ENCODE results near the gene STX3.
"Not testable (repeated sequence)": the region's sequence is repeated elsewhere in the genome, so short reads cannot be mapped to it uniquely, and the experiment has no call there.

The STX3 gene

GRCh38 chr11:59815754-59816153 lies 60.6 kb downstream of the STX3 start:
- Histone ChIP-seq H3K9me3 (ENCODE audit: insufficient read depth, low read length) (no peaks in the 10 kb centered on the region), H3K79me2 (ENCODE audit: low read length) (no peaks in the 10 kb centered on the region), H4K20me1 (ENCODE audit: insufficient read depth, low read length) (no peaks in the 10 kb centered on the region), H3K4me3 (ENCODE audit: low read length) (no peak overlapping the region), H3K27ac (ENCODE audit: low read length) (no peak overlapping the region), H3K4me2 (ENCODE audit: low read length) (no peak overlapping the region), H3K9ac (ENCODE audit: low read length) (no peak overlapping the region), H3K27me3 (ENCODE audit: low read depth, low read length) (no peaks in the 10 kb centered on the region), H2AFZ (ENCODE audit: low read depth, low read length) (no peak overlapping the region), H3K36me3 (replicated peaks; ENCODE audit: low read depth, low read length) (no peaks in the 10 kb centered on the region), H3K4me1 (ENCODE audit: low read length) (peaks cover 4% of the 10 kb centered on the region)
- TF ChIP-seq EZH2phosphoT487 (IDR thresholded peaks at IDR 0.05; ENCODE audit: low read depth) (no peak), CTCF (IDR thresholded peaks at IDR 0.05; ENCODE audit: low read depth, low read length) (no peak)

GRCh38 chr11:59816434-59816833 lies 61.3 kb downstream of the STX3 start:
- H3K9ac ChIP-seq (ENCODE audit: low read length); H3K27me3 ChIP-seq (ENCODE audit: low read depth, low read length); H3K9me3 ChIP-seq (ENCODE audit: insufficient read depth, low read length); H2AFZ ChIP-seq (ENCODE audit: low read depth, low read length); H3K36me3 ChIP-seq (replicated peaks; ENCODE audit: low read depth, low read length); H3K4me1 ChIP-seq (ENCODE audit: low read length); H3K4me3 ChIP-seq (ENCODE audit: low read length); H3K27ac ChIP-seq (ENCODE audit: low read length); H3K79me2 ChIP-seq (ENCODE audit: low read length); H3K4me2 ChIP-seq (ENCODE audit: low read length); H4K20me1 ChIP-seq (ENCODE audit: insufficient read depth, low read length): not testable (repeated sequence)

- TF ChIP-seq CTCF (IDR thresholded peaks at IDR 0.05; ENCODE audit: low read depth, low read length) (no peak), EZH2phosphoT487 (IDR thresholded peaks at IDR 0.05; ENCODE audit: low read depth) (no peak)
- H3K9ac ChIP-seq (ENCODE audit: low read length), result no peak overlapping the region
- H3K36me3 ChIP-seq (replicated peaks; ENCODE audit: low read depth, low read length), result no peaks in the 10 kb centered on the region
- H3K4me2 ChIP-seq (ENCODE audit: low read length), result no peak overlapping the region
- no peaks in the 10 kb centered on the region for H3K27me3 ChIP-seq (ENCODE audit: low read depth, low read length)
- no peak overlapping the region for H3K4me3 ChIP-seq (ENCODE audit: low read length)
- H3K4me1 ChIP-seq (ENCODE audit: low read length), result no peaks in the 10 kb centered on the region
- H3K27ac ChIP-seq (ENCODE audit: low read length), result no peak overlapping the region
- no peaks in the 10 kb centered on the region for H4K20me1 ChIP-seq (ENCODE audit: insufficient read depth, low read length)
- H3K9me3 ChIP-seq (ENCODE audit: insufficient read depth, low read length), result no peaks in the 10 kb centered on the region
- no peak overlapping the region for H2AFZ ChIP-seq (ENCODE audit: low read depth, low read length)
- H3K79me2 ChIP-seq (ENCODE audit: low read length), result no peaks in the 10 kb centered on the region
These were observed 63.4 kb downstream of the STX3 start for GRCh38 chr11:59818572-59818971.

- H3K9me3 ChIP-seq (ENCODE audit: insufficient read depth, low read length), result no peaks in the 10 kb centered on the region
- H3K27me3 ChIP-seq (ENCODE audit: low read depth, low read length), result no peaks in the 10 kb centered on the region
- H2AFZ ChIP-seq (ENCODE audit: low read depth, low read length), result no peak overlapping the region
- peak overlapping the region; percentile 12 for H3K4me2 ChIP-seq (ENCODE audit: low read length)
- no peaks in the 10 kb centered on the region for H3K4me1 ChIP-seq (ENCODE audit: low read length)
- no peaks in the 10 kb centered on the region for H3K36me3 ChIP-seq (replicated peaks; ENCODE audit: low read depth, low read length)
- no peak overlapping the region for H3K4me3 ChIP-seq (ENCODE audit: low read length)
- H4K20me1 ChIP-seq (ENCODE audit: insufficient read depth, low read length), result no peaks in the 10 kb centered on the region
- H3K9ac ChIP-seq (ENCODE audit: low read length), result no peak overlapping the region
- no peak overlapping the region for H3K27ac ChIP-seq (ENCODE audit: low read length)
- no peak for TF ChIP-seq EZH2phosphoT487 (IDR thresholded peaks at IDR 0.05; ENCODE audit: low read depth)
- peak; percentile 74 for TF ChIP-seq CTCF (IDR thresholded peaks at IDR 0.05; ENCODE audit: low read depth, low read length)
- H3K79me2 ChIP-seq (ENCODE audit: low read length), result no peaks in the 10 kb centered on the region
These were observed 67.9 kb downstream of the STX3 start for GRCh38 chr11:59822989-59823566.

Data from OCI-LY3 (cell line).